ENCODE results near the gene OR2L8.

Gene OR2L8

GRCh38 chr1:247998811-247999210, 50.2 kb downstream of the OR2L8 start:
- no peaks in the 10 kb centered on the region for H3K27me3 ChIP-seq (ENCODE audit: control insufficient read depth, insufficient read depth, low read length)
- H3K9ac ChIP-seq (ENCODE audit: low read length) = no peak overlapping the region
- H3K27ac ChIP-seq (ENCODE audit: low read length) = no peak overlapping the region
- no peaks in the 10 kb centered on the region for H3K4me1 ChIP-seq (ENCODE audit: control insufficient read depth, low read depth, low read length)
- no peaks in the 10 kb centered on the region for H3K36me3 ChIP-seq (ENCODE audit: control insufficient read depth, low read depth, low read length)
- peaks cover 62% of the 10 kb centered on the region for H3K9me3 ChIP-seq (ENCODE audit: control insufficient read depth, low read depth, low read length)
- H3K4me3 ChIP-seq (ENCODE audit: low read length) = no peak overlapping the region

All from iPS-18a (cell line).